ENCODE data around the gene STARD5.
A peak's percentile ranks its signal among the peaks of the same experiment; 100 is the strongest.

GRCh38 chr15:81265944-81266775 is 57.8 kb downstream of the STARD5 start:
- TF ChIP-seq CTCF (IDR thresholded peaks at IDR 0.05) (peak; percentile 86), EZH2 (IDR thresholded peaks at IDR 0.05) (no peak)
